GM23338 (cell line): ENCODE data around the gene CEP72. TPM values are rescaled to one million over a fixed set of nuclear protein-coding genes. Genes with fewer than 3 reads are reported as not detected.

ENCODE experiments used
- ATAC-seq: fragments of 200-7000 bp; cut with Tn5 transposase; 3 replicates; pipeline ENCODE4 v1.9.1; 2020
- DNase-seq: peaks from one replicate; pipeline ENCODE4 v3.0.0-alpha.2; 2015; ENCODE audit warnings: low spot score
- H2AFZ ChIP-seq: fragments of 200-600 bp; sonication (generic); 2 replicates; pipeline ENCODE4 v1.8.0; 2016; ENCODE audit warnings: antibody characterized with exemption, mild to moderate bottlenecking, moderate library complexity
- H3F3A ChIP-seq: fragments of 200-600 bp; sonication (generic); replicated peaks from 2 replicates; pipeline ENCODE4 v1.8.0; 2017; ENCODE audit warnings: antibody characterized with exemption, mixed run types, low read depth
- H3K27ac ChIP-seq: fragments of 200-600 bp; sonication (generic); 2 replicates; pipeline ENCODE4 v1.6.1; 2016; ENCODE audit warnings: low read depth
- H3K27me3 ChIP-seq: fragments of 200-600 bp; sonication (generic); 2 replicates; pipeline ENCODE4 v1.8.0; 2016; ENCODE audit warnings: mild to moderate bottlenecking, mixed run types, moderate library complexity; ENCODE audit not compliant: insufficient read depth
- H3K36me3 ChIP-seq: fragments of 200-600 bp; sonication (generic); 2 replicates; pipeline ENCODE4 v1.8.0; 2016; ENCODE audit warnings: mild to moderate bottlenecking; ENCODE audit not compliant: insufficient read depth
- H3K4me1 ChIP-seq: fragments of 200-600 bp; sonication (generic); 2 replicates; pipeline ENCODE4 v1.8.0; 2016; ENCODE audit warnings: mild to moderate bottlenecking, moderate library complexity; ENCODE audit not compliant: insufficient read depth
- H3K4me2 ChIP-seq: fragments of 200-600 bp; sonication (generic); 2 replicates; pipeline ENCODE4 v1.7.1; 2017; ENCODE audit warnings: mixed run types
- H3K4me3 ChIP-seq: fragments of 200-600 bp; sonication (generic); 2 replicates; pipeline ENCODE4 v1.6.1; 2016; ENCODE audit warnings: mixed run types
- H3K79me2 ChIP-seq: fragments of 200-600 bp; sonication (generic); replicated peaks from 2 replicates; pipeline ENCODE4 v1.8.0; 2017; ENCODE audit warnings: mild to moderate bottlenecking; ENCODE audit not compliant: insufficient read depth
- H3K9me2 ChIP-seq: fragments of 200-600 bp; sonication (generic); 2 replicates; pipeline ENCODE4 v1.8.0; 2017; ENCODE audit not compliant: insufficient read depth
- H4K20me1 ChIP-seq: fragments of 200-600 bp; sonication (generic); replicated peaks from 2 replicates; pipeline ENCODE4 v1.8.0; 2017; ENCODE audit warnings: mild to moderate bottlenecking; ENCODE audit not compliant: insufficient read depth
- H3K27ac Mint-ChIP-seq: 2 replicates; pipeline ENCODE4 v1.8.0; 2020; ENCODE audit warnings: inconsistent platforms, mild to moderate bottlenecking, moderate library complexity, mixed read lengths
- H3K27me3 Mint-ChIP-seq: 3 replicates; pipeline ENCODE4 v1.8.0; 2022; ENCODE audit warnings: low read depth, mild to moderate bottlenecking, moderate library complexity, mixed read lengths, inconsistent platforms; ENCODE audit not compliant: insufficient read depth, poor library complexity
- H3K36me3 Mint-ChIP-seq: 3 replicates; pipeline ENCODE4 v1.8.0; 2021; ENCODE audit warnings: low read depth, mild to moderate bottlenecking, inconsistent platforms, moderate library complexity, mixed read lengths
- H3K4me1 Mint-ChIP-seq: 3 replicates; pipeline ENCODE4 v1.8.0; 2020; ENCODE audit warnings: mild to moderate bottlenecking, inconsistent platforms, mixed read lengths
- H3K4me3 Mint-ChIP-seq: 3 replicates; pipeline ENCODE4 v1.8.0; 2021; ENCODE audit warnings: moderate library complexity, mild to moderate bottlenecking, inconsistent platforms, mixed read lengths
- H3K9me3 Mint-ChIP-seq: 3 replicates; pipeline ENCODE4 v1.8.0; 2020; ENCODE audit warnings: moderate library complexity, mild to moderate bottlenecking, inconsistent platforms, mixed read lengths
- polyA plus RNA-seq: library from polyadenylated mRNA; unstranded; fragments of >200 nt; fragmentation: Nextera tagmentation; extraction: Ambion mirVana; gene quantifications from 2 replicates; pipeline ENCODE4 v1.2.1, GENCODE V29; 2016
- total RNA-seq: library from RNA; depleted of rRNA; stranded (reverse); fragments of >200 nt; shearing (Covaris generic); gene quantifications from 2 replicates; pipeline ENCODE4 v1.2.3, GENCODE V29; 2014
- TF ChIP-seq, protein P1 (sequence below): fragments of 250-450 bp; sonication (Bioruptor Pico); IDR thresholded peaks from 2 replicates; pipeline ENCODE4 v1.5.0; 2020; ENCODE audit warnings: mild to moderate bottlenecking, moderate library complexity
- TF ChIP-seq, protein P2 (sequence below), 2 experiments: fragments of 200-600 bp in 1 of 2; sonication (generic) in 1 of 2; conservative IDR thresholded peaks; 2 replicates each; pipeline versions ENCODE4 v1.5.1 to v1.6.1; 2016 to 2017; ENCODE audit warnings: antibody characterized with exemption in 2 of 2, low read depth in 2 of 2, mild to moderate bottlenecking in 2 of 2, moderate library complexity in 1 of 2

Gene CEP72
- total and polyA plus RNA-seq, 2 experiments from 2014 or later: 15.5 to 27.1 TPM

- Histone ChIP-seq H4K20me1 (peaks cover 29% of the 10 kb centered on the region), H3K4me2 (peak overlapping the region; percentile 86), H3K4me3 (peak overlapping the region; percentile 74), H3K36me3 (no peaks in the 10 kb centered on the region), H3K27ac (no peak overlapping the region; the same call in 1 of the 2 replicates), H3K79me2 (peaks cover 54% of the 10 kb centered on the region), H3F3A (no peaks in the 10 kb centered on the region), H2AFZ (peak overlapping the region; percentile 72; the same call in 1 of the 2 replicates), H3K4me1 (peaks cover 6% of the 10 kb centered on the region; the same call in 1 of the 2 replicates), H3K27me3 (no peaks in the 10 kb centered on the region), H3K9me2 (no peaks in the 10 kb centered on the region)
- Mint-ChIP-seq H3K4me1 (peaks cover 26% of the 10 kb centered on the region), H3K36me3 (peaks cover 23% of the 10 kb centered on the region), H3K4me3 (peak overlapping the region; percentile 90), H3K27ac (peak overlapping the region; percentile 71), H3K9me3 (0 out of 3 replicates have a peak, but pooled peaks cover 3% of the 10 kb centered on the region), H3K27me3 (peaks cover 8% of the 10 kb centered on the region)
- TF ChIP-seq, protein P1, sequence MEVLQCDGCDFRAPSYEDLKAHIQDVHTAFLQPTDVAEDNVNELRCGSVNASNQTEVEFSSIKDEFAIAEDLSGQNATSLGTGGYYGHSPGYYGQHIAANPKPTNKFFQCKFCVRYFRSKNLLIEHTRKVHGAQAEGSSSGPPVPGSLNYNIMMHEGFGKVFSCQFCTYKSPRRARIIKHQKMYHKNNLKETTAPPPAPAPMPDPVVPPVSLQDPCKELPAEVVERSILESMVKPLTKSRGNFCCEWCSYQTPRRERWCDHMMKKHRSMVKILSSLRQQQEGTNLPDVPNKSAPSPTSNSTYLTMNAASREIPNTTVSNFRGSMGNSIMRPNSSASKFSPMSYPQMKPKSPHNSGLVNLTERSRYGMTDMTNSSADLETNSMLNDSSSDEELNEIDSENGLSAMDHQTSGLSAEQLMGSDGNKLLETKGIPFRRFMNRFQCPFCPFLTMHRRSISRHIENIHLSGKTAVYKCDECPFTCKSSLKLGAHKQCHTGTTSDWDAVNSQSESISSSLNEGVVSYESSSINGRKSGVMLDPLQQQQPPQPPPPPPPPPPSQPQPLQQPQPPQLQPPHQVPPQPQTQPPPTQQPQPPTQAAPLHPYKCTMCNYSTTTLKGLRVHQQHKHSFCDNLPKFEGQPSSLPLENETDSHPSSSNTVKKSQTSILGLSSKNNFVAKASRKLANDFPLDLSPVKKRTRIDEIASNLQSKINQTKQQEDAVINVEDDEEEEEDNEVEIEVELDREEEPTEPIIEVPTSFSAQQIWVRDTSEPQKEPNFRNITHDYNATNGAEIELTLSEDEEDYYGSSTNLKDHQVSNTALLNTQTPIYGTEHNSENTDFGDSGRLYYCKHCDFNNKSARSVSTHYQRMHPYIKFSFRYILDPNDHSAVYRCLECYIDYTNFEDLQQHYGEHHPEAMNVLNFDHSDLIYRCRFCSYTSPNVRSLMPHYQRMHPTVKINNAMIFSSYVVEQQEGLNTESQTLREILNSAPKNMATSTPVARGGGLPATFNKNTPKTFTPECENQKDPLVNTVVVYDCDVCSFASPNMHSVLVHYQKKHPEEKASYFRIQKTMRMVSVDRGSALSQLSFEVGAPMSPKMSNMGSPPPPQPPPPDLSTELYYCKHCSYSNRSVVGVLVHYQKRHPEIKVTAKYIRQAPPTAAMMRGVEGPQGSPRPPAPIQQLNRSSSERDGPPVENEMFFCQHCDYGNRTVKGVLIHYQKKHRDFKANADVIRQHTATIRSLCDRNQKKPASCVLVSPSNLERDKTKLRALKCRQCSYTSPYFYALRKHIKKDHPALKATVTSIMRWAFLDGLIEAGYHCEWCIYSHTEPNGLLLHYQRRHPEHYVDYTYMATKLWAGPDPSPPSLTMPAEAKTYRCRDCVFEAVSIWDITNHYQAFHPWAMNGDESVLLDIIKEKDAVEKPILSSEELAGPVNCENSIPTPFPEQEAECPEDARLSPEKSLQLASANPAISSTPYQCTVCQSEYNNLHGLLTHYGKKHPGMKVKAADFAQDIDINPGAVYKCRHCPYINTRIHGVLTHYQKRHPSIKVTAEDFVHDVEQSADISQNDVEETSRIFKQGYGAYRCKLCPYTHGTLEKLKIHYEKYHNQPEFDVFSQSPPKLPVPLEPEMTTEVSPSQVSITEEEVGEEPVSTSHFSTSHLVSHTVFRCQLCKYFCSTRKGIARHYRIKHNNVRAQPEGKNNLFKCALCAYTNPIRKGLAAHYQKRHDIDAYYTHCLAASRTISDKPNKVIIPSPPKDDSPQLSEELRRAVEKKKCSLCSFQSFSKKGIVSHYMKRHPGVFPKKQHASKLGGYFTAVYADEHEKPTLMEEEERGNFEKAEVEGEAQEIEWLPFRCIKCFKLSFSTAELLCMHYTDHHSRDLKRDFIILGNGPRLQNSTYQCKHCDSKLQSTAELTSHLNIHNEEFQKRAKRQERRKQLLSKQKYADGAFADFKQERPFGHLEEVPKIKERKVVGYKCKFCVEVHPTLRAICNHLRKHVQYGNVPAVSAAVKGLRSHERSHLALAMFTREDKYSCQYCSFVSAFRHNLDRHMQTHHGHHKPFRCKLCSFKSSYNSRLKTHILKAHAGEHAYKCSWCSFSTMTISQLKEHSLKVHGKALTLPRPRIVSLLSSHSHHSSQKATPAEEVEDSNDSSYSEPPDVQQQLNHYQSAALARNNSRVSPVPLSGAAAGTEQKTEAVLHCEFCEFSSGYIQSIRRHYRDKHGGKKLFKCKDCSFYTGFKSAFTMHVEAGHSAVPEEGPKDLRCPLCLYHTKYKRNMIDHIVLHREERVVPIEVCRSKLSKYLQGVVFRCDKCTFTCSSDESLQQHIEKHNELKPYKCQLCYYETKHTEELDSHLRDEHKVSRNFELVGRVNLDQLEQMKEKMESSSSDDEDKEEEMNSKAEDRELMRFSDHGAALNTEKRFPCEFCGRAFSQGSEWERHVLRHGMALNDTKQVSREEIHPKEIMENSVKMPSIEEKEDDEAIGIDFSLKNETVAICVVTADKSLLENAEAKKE (CRISPR knock-in tag): no peak
- TF ChIP-seq, protein P2, sequence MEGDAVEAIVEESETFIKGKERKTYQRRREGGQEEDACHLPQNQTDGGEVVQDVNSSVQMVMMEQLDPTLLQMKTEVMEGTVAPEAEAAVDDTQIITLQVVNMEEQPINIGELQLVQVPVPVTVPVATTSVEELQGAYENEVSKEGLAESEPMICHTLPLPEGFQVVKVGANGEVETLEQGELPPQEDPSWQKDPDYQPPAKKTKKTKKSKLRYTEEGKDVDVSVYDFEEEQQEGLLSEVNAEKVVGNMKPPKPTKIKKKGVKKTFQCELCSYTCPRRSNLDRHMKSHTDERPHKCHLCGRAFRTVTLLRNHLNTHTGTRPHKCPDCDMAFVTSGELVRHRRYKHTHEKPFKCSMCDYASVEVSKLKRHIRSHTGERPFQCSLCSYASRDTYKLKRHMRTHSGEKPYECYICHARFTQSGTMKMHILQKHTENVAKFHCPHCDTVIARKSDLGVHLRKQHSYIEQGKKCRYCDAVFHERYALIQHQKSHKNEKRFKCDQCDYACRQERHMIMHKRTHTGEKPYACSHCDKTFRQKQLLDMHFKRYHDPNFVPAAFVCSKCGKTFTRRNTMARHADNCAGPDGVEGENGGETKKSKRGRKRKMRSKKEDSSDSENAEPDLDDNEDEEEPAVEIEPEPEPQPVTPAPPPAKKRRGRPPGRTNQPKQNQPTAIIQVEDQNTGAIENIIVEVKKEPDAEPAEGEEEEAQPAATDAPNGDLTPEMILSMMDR (conservative IDR thresholded peaks at IDR 0.05; ENCODE audit: low read depth in 2 of 2): no peak
- ATAC-seq: peak; percentile 39
- DNase-seq: peak; percentile 60
Measured at GRCh38 chr5:612498-613424, 621 bp downstream of the CEP72 start.
